NCI-H1436 treated with DMSO at 0.1 percent for 48 hours (cell line): ENCODE measurements around the gene FLNC.

Experiments
- DNase-seq: peaks from one replicate; lab custom pipeline; 2025; lab: John Stamatoyannopoulos, UW

Gene FLNC

DNA sequence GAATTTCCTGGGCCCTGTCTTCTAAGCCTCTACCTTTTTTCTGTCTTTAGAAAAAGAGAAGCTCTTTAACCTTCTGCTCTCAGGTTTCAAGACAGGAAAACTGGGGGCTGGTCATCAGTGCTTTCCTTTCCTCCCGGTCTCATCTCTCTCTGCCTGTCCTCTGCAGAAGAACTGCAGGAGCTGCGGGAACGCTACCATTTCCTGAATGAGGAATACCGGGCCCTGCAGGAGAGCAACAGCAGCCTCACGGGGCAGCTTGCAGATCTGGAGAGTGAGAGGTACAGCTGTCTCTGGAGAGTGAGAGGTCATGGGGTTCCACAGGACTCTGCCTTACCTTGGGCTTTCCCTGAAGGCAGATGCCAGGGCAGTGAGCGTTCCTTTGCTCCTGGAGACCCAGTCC, 25.7 kb upstream of the FLNC start:
- DNase-seq: no peak

GRCh38 chr7:128805225-128805624, 25.0 kb upstream of the FLNC start:
- no peak for DNase-seq

- DNase-seq: no peak
Observed at GRCh38 chr7:128807191-128807590, 23.0 kb upstream of the FLNC start.

- no peak for DNase-seq
Observed at GRCh38 chr7:128809363-128809762, 20.8 kb upstream of the FLNC start.

DNA sequence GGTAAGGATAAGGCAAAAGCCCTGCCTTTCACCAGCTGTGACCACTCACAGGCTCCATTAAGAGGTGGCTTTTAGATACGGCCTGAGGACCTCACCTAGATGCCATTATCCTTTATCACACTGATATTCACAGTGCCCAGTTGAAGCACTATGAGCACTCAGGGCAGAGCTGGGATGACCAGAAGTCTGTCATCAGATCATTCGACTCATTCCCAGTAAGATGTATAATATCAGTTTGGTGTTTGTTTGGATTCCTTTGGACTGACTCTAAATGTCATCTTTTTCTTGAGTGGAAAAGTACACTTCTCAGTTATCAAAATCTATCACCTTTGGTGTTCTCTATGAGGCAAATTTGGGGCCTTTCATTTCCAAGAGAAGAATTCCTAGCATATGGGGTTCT, 19.7 kb upstream of the FLNC start:
- no peak for DNase-seq

- no peak for DNase-seq
Observed at GRCh38 chr7:128810997-128811396, 19.2 kb upstream of the FLNC start.

DNA sequence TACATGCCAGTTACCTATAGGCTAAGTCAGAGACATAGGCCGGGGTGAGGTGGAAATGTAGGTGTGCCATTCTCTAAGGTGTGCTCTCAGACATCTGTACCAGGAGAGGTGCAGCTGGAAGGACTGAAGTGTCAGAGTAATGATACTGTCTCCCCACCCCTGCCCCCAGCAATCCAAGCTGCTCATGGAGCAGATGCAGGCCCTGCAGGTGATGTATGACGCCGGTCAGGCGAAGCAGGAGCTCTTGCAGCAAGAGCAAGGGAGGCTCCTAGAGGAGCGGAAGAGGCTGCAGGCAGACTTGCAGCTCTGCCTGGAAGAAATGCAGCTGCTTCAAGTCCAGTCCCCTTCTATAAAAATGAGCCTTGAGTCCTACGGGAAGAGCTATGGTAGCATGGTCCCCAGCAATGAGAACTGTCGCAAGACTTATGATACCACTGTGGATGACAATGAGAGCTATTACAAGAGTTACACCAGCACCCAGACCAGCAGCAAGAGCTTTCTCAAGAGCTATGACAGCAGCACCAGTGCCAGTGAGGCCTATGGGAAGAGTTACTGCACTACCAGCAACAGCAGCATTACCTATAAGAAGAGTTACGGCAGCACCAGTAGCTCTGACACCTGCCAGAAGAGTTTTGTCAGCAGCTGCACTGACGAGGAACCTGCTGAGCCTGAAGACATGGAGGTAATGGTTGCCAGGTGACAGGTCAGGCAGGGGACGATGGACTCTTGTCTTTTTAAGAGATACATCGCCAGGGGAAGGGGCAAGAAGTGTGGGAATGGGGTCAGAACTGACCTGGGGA, 18.4 kb upstream of the FLNC start:
- DNase-seq: no peak

DNA sequence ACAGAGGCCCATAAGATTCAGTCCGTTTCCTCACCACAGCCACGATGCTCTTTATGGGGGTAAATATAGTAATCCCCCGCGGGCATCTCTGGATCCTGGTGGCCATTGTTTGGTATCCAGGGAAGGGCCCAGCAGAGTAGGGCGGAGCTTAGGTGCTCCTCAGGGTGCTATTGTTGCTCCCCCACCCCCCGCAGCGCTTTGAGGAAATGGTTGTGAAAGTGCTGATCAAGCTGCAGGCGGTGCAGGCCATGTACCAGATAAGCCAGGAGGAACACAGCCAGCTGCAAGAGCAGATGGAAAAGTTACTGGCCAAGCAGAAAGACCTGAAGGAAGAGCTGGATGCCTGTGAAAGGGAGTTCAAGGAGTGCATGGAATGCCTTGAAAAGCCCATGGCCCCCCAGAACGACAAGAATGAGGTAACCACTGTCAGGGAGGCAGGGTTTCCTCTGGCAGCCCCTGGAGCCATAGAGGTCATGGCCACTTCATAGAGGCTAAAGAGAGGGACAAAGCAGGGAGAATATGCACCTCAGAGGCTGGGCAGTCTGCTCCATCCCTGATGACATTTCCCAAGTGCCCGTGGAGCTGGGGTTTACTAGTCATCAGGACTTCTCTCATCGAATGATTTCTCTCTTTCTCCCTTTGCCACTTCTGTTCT, 17.6 kb upstream of the FLNC start:
- no peak for DNase-seq

- no peak for DNase-seq
Observed at GRCh38 chr7:128814499-128814898, 15.7 kb upstream of the FLNC start.

DNA sequence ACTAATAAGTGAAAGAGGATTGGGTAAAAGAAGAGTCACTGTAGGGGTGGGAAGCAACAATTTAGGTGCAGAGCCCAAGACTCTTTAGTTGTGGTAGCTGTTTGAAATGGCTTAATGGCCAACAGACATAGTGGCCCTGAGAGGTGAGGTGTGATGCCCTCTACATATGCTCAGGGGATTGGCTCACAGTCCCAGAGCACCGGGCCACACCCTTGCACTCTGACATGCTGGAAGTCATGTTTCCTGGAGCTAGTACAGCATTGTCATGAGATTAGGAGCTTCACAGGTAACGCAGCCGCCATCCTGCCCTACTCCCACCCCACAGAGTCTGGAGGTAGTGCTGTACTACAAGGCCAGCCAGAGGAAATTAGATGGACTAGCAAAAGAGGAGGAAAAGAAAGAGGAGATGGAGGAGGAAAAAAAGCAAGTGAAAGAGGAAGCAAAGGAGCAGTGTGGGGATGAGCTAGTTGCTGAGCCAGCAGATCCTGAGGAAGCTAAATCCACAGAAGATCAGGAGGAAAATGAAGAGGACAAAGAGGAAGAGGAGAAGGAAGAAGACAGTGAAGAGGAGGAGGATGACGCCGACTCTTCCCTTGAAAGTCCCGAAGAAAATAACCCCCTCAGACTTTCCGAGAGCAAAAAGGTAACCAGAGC, 14.8 kb upstream of the FLNC start:
- DNase-seq: no peak

- no peak for DNase-seq
Observed at GRCh38 chr7:128818694-128819093, 11.5 kb upstream of the FLNC start.

- no peak for DNase-seq
Observed at GRCh38 chr7:128821724-128822123, 8.5 kb upstream of the FLNC start.

DNA sequence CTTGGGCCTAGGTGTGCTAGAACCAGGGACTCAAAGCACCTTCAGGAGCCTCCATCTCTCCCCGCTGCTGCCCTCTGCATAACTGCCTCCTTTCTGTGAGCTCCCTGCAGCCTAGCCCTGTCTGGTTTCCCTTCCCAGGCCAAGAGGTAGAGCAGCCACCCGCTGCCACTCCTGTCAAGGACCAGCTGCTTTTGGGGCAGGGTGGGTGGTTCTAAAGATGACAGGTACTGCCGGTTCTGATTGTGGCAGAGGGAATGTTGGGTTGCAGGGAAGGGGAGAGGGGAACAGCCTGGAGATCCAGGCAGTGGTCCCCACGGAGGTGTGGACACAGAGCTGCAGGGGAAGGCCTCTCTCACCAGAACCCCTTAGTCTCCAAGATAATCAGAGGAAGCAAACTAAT, 3.7 kb upstream of the FLNC start:
- DNase-seq: no peak

DNA sequence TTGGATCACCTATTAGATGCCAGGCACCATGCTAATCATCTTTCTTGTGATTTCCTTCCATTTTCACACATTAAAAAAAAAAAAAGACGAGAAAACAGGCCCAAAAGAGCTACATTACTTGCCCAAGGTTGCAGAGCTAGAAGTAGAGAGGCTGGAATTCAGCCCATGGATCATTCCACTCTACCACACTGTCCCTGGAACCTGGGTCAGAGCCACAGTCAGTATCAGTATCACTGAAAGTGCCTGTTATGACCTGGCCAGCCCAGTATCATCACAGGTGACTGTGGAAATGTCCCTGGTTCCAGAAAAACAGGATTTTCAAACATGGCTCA, 3.3 kb upstream of the FLNC start:
- DNase-seq: no peak

DNA sequence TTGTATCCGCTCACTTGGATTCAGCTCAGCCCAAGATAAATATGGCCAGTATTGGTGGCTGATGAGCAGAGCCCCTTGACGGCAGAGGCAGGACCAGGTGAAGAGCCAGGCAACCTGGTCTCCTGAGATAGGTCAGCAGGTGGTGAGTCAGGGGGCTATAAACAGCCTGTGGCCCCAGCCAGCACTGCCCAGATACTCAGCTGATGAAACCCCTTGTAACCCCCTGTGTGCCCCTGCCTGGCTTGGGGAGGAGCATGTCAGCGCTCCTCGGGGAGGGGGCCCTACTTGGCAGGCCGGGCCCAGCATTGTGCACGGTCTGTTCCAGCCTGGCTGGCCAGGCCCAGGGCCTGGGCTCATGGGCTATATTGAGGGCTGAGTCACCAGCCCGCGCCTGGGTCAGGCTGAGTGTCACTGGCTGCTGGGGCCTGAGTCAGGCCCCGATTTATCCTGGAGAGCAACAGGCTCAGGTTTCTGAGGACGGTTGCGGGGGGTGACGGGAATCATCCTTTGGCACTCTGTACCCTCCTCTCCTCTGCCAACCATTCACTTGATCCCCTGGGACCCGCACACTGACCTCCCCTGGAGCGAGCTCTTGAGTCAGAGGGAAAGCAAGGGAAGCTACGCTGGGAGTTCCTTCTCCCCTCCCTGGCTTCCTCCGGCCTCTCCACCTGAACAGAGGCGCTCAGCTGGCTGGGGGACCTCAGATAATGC, 2.8 kb upstream of the FLNC start:
- no peak for DNase-seq

- no peak for DNase-seq
Observed at GRCh38 chr7:128827971-128828711, 2.1 kb upstream of the FLNC start.

GRCh38 chr7:128829391-128830166, 627 bp upstream of the FLNC start:
- DNase-seq: no peak

GRCh38 chr7:128831178-128831993, 1.2 kb downstream of the FLNC start:
- no peak for DNase-seq

DNA sequence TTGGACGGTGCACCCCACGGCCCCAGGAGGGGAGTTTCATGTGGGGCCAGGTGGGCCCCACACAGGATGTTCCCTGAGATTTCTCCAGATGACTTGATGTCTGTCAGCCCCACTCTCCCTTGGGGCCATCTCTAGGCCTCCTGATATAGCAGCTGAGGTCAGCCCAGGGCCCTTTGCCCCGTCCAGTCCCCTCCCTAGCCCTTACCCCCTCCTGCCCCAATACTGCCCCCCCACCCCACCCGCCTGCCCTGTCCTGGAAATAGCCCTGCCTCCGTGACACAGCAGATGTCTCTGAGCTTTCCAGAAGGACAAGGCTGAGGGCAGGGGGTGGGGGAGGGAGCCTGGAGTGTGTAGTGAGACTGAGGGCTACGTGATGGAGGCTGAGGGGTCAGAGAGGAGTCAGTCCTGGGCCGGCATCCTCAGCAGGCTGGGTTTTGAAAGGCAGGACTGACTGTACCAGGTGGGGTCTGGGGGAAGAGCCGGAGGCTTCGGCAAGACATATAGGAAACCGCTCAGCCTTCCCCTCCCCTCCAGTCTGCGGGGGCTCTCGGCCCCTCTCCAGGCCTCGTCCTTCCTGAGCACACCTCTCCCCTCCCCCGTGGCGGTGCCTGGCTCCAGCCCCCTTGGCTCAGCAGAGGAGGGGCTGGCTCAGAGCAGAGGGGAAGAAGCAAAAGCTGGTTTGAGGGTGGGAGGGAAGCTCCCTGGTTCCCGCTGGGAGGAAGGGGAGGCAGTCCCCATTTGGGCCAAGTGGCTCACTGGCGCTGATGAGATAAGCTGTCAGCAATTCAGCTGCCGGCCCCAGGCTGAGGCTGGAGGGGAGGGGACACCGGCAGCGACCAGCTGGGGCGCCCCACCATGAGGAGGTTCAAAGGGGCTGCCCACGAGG, 2.0 kb downstream of the FLNC start:
- DNase-seq: no peak

DNA sequence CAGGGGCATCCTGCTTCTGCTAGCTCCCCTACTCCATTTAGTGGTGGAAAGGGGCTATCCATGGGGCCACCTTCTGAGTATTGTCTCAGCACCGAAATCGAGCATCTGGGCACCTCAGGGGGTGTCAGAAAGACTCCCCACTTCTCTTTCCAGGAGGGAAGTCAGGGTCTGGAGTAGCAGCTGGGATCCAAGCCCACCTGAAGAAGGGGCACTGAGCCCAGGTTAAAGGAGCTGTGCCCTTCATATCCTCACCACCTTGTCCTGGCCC, 2.6 kb downstream of the FLNC start:
- no peak for DNase-seq
